ENCODE measurements around the gene ANKRD16.
"Not testable (repeated sequence)": the region's sequence is repeated elsewhere in the genome, so short reads cannot be mapped to it uniquely, and the experiment has no call there.

ANKRD16 gene

GRCh38 chr10:5903563-5903962, 13.9 kb upstream of the ANKRD16 start:
- no peak for DNase-seq (ENCODE audit: low read depth)

DNA sequence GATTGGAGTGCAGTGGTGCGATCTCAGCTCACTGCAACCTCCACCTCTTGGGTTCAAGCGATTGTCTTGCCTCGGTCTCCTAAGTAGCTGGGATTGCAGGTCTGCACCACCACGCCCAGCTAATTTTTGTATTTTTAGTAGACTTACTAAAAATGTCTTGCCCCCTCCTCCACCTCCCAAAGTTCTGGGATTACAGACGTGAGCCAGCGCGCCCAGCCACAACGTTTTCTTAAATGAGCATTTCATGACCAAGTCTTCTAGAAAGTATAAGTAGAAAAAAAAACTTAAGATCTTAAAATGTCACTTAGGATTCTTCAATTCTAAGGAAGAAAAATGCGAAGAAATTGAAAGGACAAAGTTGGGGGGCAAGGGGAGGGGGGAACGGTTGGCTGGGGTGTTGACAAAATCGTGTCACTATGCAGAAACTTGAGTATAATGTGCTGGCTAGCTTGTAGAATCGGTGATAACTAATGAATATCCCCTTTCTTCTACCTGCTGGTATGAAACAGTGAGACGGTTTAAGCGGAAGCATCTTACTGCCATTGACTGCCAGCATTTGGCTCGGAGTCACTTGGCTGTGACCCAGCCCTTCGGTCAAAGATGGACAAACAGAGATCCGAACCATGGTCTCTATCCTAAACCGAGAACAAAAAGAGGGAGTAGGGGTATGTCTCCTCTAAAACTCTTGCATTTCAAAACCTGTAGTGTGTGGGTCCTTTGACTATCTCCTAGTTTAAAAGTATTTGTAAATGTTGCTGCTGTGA, 13.0 kb upstream of the ANKRD16 start:
- DNase-seq (ENCODE audit: low read depth) = no peak

GRCh38 chr10:5900247-5900646, 10.6 kb upstream of the ANKRD16 start:
- DNase-seq (ENCODE audit: low read depth) = no peak

- DNase-seq (ENCODE audit: low read depth) = no peak
Measured at GRCh38 chr10:5898163-5898562, 8.5 kb upstream of the ANKRD16 start.

- DNase-seq (ENCODE audit: low read depth) = no peak
Measured at GRCh38 chr10:5897504-5897903, 7.8 kb upstream of the ANKRD16 start.

DNA sequence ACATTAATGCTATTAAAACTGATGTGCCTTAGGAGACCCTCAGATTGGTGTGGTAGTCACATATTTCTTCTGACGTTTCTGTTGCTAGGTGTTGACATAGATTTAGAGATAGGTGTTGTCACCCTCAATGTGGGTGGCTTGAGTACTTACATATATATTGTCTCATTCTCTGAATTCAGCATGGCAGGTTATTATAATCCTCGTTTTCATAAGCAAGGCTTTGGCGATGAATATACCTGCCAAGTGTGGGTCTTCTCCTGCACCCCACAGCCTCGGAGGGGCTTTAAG, 7.3 kb upstream of the ANKRD16 start:
- no peak for DNase-seq (ENCODE audit: low read depth)

- DNase-seq (ENCODE audit: low read depth) = peak; percentile 19
Measured at GRCh38 chr10:5896208-5897052, 6.7 kb upstream of the ANKRD16 start.

GRCh38 chr10:5895804-5896203, 6.1 kb upstream of the ANKRD16 start:
- DNase-seq (ENCODE audit: low read depth) = no peak

- no peak for DNase-seq (ENCODE audit: low read depth)
Measured at GRCh38 chr10:5895365-5895764, 5.7 kb upstream of the ANKRD16 start.

GRCh38 chr10:5894873-5895272, 5.2 kb upstream of the ANKRD16 start:
- DNase-seq (ENCODE audit: low read depth) = no peak

DNA sequence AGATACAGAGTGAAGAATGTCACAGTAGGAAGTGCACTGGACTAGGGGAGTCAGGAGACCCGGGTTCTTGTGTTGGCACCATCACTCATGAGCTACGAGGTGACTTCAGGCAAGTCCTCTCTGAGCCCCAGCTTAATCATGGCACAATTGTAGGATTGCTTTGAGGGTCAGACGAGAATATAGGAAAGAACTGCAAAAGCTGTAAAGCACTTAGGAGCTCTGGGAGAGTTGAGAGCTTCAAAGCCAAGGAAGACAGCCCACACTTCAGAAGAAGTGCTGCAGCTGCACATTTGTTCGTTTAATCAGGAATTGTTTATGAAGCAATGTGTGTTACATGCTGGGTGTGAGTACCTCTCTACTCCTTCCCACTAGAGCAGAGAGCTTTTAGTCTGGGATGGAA, 4.7 kb upstream of the ANKRD16 start:
- DNase-seq (ENCODE audit: low read depth) = no peak

GRCh38 chr10:5893321-5893720, 3.6 kb upstream of the ANKRD16 start:
- no peak for DNase-seq (ENCODE audit: low read depth)

DNA sequence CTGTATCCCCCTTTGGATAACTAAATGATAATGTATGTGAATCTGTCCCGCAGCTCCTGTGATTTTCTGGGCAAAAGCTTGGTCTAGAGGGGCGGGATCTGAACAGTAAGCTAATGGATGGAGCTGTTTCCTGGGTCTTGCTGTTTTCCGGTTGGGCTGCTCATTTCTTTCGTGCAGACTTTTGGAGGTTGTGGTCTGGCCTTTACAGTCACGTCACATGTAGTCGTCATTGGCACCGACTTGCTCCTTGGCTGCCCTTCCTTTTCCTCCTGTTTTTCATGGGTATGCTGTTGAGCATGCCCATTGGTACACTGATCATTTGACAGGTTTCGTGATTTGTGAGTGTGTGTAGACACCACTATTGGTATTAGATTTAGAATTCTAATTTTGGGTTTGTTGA, 2.3 kb upstream of the ANKRD16 start:
- no peak for DNase-seq (ENCODE audit: low read depth)

DNA sequence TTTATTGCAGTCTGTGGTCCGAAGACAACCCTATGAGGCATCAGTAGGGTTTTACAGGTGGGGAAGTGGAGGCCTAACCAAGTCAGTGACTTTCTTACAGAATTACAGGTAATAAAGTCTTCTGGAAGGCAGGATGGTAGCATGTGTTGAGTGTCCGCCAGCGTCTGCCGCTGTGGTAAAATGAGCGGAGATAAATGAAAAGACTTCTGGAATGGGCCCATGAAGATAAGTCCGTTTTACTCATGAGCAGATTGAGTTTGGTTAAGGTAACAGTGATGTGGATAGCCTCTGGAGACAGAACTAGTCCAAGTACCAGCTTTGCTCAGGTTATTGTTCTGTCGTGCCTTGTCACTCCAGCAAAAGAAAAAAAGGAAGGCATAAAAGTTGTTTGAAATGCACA, 1.3 kb upstream of the ANKRD16 start:
- peak; percentile 21 for DNase-seq (ENCODE audit: low read depth)

GRCh38 chr10:5890452-5890915, 791 bp upstream of the ANKRD16 start:
- DNase-seq (ENCODE audit: low read depth) = peak; percentile 31

- no peak for DNase-seq (ENCODE audit: low read depth)
Measured at GRCh38 chr10:5888843-5889623, 660 bp downstream of the ANKRD16 start.

DNA sequence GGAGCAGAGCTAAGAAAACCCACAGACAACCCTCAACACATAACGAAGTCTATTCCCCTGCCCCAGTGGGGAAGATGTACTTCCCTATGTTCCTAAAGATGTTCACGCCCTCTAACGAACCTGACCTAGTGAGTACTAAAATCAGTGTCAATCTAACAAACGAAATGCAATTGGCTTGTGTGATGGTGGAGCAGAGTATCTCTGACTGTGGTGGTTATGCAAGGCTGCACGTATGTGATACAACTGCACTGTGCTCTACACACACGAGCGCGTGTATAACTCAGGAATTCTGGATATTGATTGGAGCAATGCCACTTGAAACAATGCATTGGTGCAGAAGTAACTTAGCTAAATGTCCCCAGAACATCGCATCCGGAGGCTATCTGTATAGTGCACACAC, 1.3 kb downstream of the ANKRD16 start:
- peak; percentile 44 for DNase-seq (ENCODE audit: low read depth)

GRCh38 chr10:5887641-5888040, 2.1 kb downstream of the ANKRD16 start:
- DNase-seq (ENCODE audit: low read depth) = no peak

GRCh38 chr10:5887029-5887428, 2.7 kb downstream of the ANKRD16 start:
- DNase-seq (ENCODE audit: low read depth) = peak; percentile 74

DNA sequence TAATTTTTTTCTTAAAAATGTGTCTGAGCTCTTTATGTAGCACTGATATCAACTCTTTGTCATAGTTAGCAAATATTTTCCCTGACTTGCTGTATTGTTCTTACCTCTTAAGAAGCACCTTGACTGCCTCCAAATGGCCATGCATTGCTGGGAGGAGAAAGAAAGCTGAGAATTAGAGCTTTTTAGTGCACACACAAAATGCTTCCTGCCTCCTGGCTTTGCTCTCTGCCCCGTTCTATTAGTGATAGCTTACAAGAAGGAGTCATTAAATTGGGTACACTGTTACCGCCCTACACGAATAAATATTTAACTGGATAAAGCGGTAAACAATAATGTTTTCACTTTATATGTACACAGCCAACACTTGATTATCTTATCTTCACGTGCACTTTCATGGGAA, 4.1 kb downstream of the ANKRD16 start:
- DNase-seq (ENCODE audit: low read depth) = no peak

DNA sequence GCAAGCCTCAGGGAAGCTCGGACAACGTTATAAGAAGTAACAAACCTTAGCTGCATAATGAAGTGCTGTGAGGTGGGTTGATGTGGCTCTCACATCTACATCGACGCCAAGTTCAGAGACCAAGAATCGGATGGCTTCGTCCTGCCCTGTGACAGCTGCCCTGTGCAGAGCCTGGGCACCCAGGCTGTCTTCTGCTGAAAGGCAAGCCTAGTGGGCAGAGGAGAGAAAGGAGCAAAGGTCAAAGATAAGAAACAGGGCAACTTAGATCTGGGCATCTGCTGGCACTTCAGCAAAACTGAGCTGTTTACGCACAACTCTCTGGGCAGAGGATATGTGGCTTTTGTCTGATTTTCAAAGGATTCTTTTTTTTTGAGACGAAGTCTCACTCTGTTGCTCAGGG, 6.7 kb downstream of the ANKRD16 start:
- DNase-seq (ENCODE audit: low read depth) = no peak

- not testable (repeated sequence) for DNase-seq (ENCODE audit: low read depth)
Measured at GRCh38 chr10:5877041-5877440, 12.7 kb downstream of the ANKRD16 start.

All from amniotic epithelial cell (primary cell).